LNCaP clone FGC (cell line): ENCODE data around the gene SLC5A1.
A peak's percentile ranks its signal among the peaks of the same experiment; 100 is the strongest.

Experiments
- DNase-seq: peaks from one replicate; pipeline ENCODE4 v3.0.0-alpha.2; 2011; ENCODE audit warnings: low read depth
- H3K4me3 ChIP-seq: 2 replicates; pipeline ENCODE4 v1.5.1; 2011; ENCODE audit warnings: mild to moderate bottlenecking, low read depth, low read length, control low read depth
- TF ChIP-seq, protein P1 (sequence below): IDR thresholded peaks from 2 replicates; pipeline ENCODE4 v1.5.1; 2012; ENCODE audit warnings: mild to moderate bottlenecking; ENCODE audit not compliant: control insufficient read depth, insufficient read depth; ENCODE audit errors: extremely low read depth

SLC5A1 gene

DNA sequence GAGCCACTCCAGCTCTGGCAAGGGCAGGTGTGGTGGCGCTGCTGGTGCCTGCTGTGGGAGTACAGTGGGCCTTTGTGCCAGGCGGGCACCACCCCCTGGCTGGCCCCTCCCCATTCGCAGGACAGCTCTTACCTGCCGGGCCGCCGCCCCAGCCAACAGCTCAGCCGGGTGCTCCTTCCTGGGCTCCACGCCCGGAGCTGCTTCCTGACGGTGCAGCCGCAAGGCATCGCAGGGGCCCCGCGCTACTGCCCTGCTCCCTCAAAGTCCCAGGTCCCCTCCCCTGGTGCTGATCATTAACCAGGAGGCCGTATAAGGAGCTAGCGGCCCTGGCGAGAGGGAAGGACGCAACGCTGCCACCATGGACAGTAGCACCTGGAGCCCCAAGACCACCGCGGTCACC is at the start of gene SLC5A1:
Gene SLC5A1, plus strand, starts transcription at position 338 of the 400 bp plus-strand sequence. Its CDS starts 21 bp downstream, at position 359.
- no peak within 1 kb of the TSS for H3K4me3 ChIP-seq
- TF ChIP-seq, protein P1, sequence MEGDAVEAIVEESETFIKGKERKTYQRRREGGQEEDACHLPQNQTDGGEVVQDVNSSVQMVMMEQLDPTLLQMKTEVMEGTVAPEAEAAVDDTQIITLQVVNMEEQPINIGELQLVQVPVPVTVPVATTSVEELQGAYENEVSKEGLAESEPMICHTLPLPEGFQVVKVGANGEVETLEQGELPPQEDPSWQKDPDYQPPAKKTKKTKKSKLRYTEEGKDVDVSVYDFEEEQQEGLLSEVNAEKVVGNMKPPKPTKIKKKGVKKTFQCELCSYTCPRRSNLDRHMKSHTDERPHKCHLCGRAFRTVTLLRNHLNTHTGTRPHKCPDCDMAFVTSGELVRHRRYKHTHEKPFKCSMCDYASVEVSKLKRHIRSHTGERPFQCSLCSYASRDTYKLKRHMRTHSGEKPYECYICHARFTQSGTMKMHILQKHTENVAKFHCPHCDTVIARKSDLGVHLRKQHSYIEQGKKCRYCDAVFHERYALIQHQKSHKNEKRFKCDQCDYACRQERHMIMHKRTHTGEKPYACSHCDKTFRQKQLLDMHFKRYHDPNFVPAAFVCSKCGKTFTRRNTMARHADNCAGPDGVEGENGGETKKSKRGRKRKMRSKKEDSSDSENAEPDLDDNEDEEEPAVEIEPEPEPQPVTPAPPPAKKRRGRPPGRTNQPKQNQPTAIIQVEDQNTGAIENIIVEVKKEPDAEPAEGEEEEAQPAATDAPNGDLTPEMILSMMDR = no peak
- DNase-seq = peak; percentile 67

DNA sequence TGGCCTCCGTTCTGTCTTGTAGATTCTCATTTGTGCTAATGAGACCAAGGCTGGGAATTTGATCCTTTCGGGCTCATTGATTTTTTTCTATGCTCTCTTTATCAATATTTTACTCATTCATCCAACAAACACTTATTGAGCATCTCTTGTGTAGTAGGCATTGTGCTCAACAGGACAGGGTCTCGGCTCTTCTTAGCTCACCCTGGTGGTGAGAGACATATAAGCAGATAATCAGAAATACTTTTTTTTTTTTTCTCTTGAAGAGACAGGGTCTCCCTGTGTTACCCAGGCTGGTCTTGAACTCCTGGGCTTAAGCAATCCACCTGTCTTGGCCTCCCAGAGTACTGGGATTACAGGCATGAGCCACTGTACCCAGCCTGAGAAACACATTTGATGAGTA is 48.0 kb upstream of the SLC5A1 start:
- no peak overlapping the region for H3K4me3 ChIP-seq
- TF ChIP-seq, protein P1 = no peak
- no peak for DNase-seq

DNA sequence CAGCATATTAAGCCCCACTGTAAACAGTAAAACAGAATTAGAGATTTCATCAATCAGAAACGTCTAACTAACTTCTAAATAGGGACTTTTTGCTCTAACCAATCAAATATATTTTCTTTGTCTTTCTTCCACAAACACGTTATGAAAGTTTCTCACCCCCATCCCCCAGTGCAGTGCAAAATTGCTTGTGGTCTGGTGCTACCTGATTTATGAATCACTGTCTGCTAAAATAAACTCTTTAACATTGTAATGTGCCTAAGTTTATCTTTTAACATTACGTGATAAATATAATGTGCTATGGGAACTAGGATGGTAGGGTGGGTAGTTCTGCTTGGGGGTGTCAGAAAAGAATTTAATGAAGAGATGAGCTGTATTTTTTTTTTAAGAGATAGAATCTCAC is 47.3 kb upstream of the SLC5A1 start:
- TF ChIP-seq, protein P1 = no peak
- no peak overlapping the region for H3K4me3 ChIP-seq
- no peak for DNase-seq

DNA sequence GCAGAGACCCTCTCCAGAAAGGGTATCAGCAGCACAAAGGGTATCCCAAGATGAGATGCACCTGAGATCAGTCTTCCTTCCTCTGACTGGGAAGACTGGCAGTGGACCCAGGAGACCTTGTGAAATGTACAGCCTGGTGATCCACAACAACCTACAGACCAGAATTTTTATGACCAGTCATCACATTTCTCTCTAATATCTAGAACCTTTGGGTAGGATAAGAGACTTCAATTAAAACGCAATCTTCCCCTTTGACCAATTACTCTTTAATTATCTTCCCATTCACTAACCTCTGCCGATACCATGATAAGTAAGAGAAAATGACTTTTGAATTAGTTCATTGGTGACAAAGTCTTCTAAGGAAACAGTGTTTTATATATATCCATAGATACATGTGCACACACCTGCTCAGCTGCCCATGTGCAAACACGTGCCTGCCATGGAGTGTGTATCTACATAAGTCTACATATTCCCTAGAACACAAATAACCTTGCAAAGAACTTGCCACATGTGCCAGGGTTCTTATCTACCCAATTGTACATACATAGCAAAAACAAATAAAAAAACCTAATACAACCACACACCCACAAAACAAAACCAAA is 44.2 kb upstream of the SLC5A1 start:
- DNase-seq = no peak
- TF ChIP-seq, protein P1 = no peak
- H3K4me3 ChIP-seq = no peak overlapping the region

DNA sequence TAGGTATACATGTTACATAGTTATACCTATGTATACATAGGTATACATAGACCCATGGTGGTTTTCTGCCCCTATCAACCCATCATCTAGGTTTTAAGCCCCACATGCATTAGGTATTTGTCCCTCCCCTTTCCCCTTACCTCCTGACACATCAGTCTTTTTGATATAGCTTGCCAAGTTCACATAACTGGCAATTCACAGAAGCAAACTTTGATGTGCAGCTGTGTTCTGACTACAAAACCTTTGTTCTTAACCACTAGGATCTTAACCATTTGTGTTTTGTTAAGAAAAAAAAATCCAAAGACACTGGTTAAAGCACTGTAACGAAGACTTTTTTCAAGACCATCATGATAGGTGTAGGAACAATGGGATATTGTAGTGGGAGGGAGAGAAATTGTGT is 42.9 kb upstream of the SLC5A1 start:
- TF ChIP-seq, protein P1 = no peak
- DNase-seq = no peak

DNA sequence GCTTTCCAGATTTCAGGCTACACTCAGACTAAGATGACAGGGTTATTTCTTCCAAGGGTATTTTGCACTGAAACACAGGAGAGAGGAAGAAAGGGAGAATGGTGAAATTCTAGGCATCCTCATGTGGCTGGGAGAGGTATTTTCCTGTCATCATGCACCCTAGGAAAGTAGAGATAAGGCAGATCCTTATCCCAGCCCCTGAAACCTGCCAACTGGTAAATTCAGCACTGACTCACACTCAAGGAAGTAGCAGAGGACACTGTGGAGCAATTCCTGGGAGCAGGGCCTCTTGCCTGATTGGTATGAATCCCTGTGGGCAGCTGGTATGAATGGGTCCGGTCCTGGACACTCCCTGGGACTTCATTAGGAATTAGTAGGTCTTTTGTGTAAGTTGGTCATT is 37.6 kb upstream of the SLC5A1 start:
- no peak overlapping the region for H3K4me3 ChIP-seq
- no peak for DNase-seq
- TF ChIP-seq, protein P1 = no peak

More for the DNA sequence above, 42.9 kb upstream of the SLC5A1 start:
- H3K4me3 ChIP-seq = no peak overlapping the region

DNA sequence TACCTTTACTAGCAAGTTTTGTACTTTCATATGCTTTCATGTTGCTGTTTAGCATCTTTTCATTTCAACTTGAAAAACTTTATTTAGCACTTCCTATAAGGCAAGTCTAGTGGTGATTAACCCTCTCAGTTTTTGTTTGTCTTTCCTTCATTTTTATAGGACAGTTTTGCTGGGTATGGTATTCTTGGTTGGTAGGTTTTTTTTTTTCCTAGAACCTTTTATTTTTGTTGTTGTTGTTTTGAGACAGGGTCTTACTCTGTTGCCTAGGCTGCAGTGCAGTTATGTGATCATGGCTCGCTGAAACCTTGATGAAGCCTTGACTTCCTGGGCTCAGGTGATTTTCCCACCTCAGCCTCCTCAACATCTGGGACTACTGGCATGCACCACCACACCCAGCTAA is 29.9 kb upstream of the SLC5A1 start:
- no peak overlapping the region for H3K4me3 ChIP-seq
- TF ChIP-seq, protein P1 = no peak
- DNase-seq = no peak
